ENCODE data around the gene DDX24. TPM values are rescaled to one million over a fixed set of nuclear protein-coding genes. Genes with fewer than 3 reads are reported as not detected.
A peak's percentile ranks its signal among the peaks of the same experiment; 100 is the strongest.

DDX24 gene
- total RNA-seq, 1 donor from 2014 or later, result 168 TPM

GRCh38 chr14:94127330-94127729 lies 46.3 kb upstream of the DDX24 start:
- peaks cover 18% of the 10 kb centered on the region for H3K4me1 Mint-ChIP-seq
- no peak overlapping the region for H3K27ac Mint-ChIP-seq (ENCODE audit: unreplicated experiment)
- no peaks in the 10 kb centered on the region for H3K9me3 Mint-ChIP-seq
- DNase-seq (ENCODE audit: low read depth, low spot score), result no peak
- no peaks in the 10 kb centered on the region for H3K36me3 Mint-ChIP-seq (ENCODE audit: low read depth)
- no peak for TF ChIP-seq CTCF (conservative IDR thresholded peaks at IDR 0.05)
- H3K27me3 Mint-ChIP-seq (ENCODE audit: low read depth), result peaks cover 6% of the 10 kb centered on the region
- H3K4me3 Mint-ChIP-seq, result no peak overlapping the region

GRCh38 chr14:94126800-94127199 lies 45.8 kb upstream of the DDX24 start:
- TF ChIP-seq CTCF (conservative IDR thresholded peaks at IDR 0.05), result no peak
- no peak overlapping the region for H3K4me3 Mint-ChIP-seq
- DNase-seq (ENCODE audit: low read depth, low spot score), result no peak
- H3K36me3 Mint-ChIP-seq (ENCODE audit: low read depth), result no peaks in the 10 kb centered on the region
- no peaks in the 10 kb centered on the region for H3K9me3 Mint-ChIP-seq
- no peak overlapping the region for H3K27ac Mint-ChIP-seq (ENCODE audit: unreplicated experiment)
- peaks cover 18% of the 10 kb centered on the region for H3K4me1 Mint-ChIP-seq
- peaks cover 4% of the 10 kb centered on the region for H3K27me3 Mint-ChIP-seq (ENCODE audit: low read depth)

- no peak for DNase-seq (ENCODE audit: low read depth, low spot score)
- H3K27me3 Mint-ChIP-seq (ENCODE audit: low read depth), result peaks cover 4% of the 10 kb centered on the region
- no peaks in the 10 kb centered on the region for H3K36me3 Mint-ChIP-seq (ENCODE audit: low read depth)
- no peak overlapping the region for H3K4me3 Mint-ChIP-seq
- no peak overlapping the region for H3K27ac Mint-ChIP-seq (ENCODE audit: unreplicated experiment)
- no peak for TF ChIP-seq CTCF (conservative IDR thresholded peaks at IDR 0.05)
- peaks cover 18% of the 10 kb centered on the region for H3K4me1 Mint-ChIP-seq
- no peaks in the 10 kb centered on the region for H3K9me3 Mint-ChIP-seq
Measured at GRCh38 chr14:94126419-94126677, 45.3 kb upstream of the DDX24 start.

GRCh38 chr14:94125659-94126418 lies 44.8 kb upstream of the DDX24 start:
- Mint-ChIP-seq H3K4me1 (peaks cover 18% of the 10 kb centered on the region), H3K4me3 (peak overlapping the region; percentile 41), H3K36me3 (ENCODE audit: low read depth) (no peaks in the 10 kb centered on the region), H3K27ac (ENCODE audit: unreplicated experiment) (no peak overlapping the region), H3K27me3 (ENCODE audit: low read depth) (peaks cover 4% of the 10 kb centered on the region), H3K9me3 (peaks cover 2% of the 10 kb centered on the region)
- TF ChIP-seq CTCF (conservative IDR thresholded peaks at IDR 0.05), result no peak
- DNase-seq (ENCODE audit: low read depth, low spot score), result no peak

GRCh38 chr14:94124582-94125377 lies 43.8 kb upstream of the DDX24 start:
- H3K9me3 Mint-ChIP-seq, result peaks cover 7% of the 10 kb centered on the region

More at GRCh38 chr14:94124582-94125377, 43.8 kb upstream of the DDX24 start:
- Mint-ChIP-seq H3K27me3 (ENCODE audit: low read depth) (peaks cover 5% of the 10 kb centered on the region), H3K4me1 (peaks cover 11% of the 10 kb centered on the region), H3K4me3 (no peak overlapping the region), H3K27ac (ENCODE audit: unreplicated experiment) (no peak overlapping the region), H3K36me3 (ENCODE audit: low read depth) (no peaks in the 10 kb centered on the region)
- no peak for TF ChIP-seq CTCF (conservative IDR thresholded peaks at IDR 0.05)
- DNase-seq (ENCODE audit: low read depth, low spot score), result no peak

Data from neural crest cell (in vitro differentiated cells).